Measurements from ENCODE around the gene MRI1.
"Not testable (repeated sequence)": the region's sequence is repeated elsewhere in the genome, so short reads cannot be mapped to it uniquely, and the experiment has no call there.

Gene MRI1

GRCh38 chr19:13761423-13761822, 2.9 kb upstream of the MRI1 start:
- DNase-seq (ENCODE audit: low read depth in 3 of 3) = no peak

DNA sequence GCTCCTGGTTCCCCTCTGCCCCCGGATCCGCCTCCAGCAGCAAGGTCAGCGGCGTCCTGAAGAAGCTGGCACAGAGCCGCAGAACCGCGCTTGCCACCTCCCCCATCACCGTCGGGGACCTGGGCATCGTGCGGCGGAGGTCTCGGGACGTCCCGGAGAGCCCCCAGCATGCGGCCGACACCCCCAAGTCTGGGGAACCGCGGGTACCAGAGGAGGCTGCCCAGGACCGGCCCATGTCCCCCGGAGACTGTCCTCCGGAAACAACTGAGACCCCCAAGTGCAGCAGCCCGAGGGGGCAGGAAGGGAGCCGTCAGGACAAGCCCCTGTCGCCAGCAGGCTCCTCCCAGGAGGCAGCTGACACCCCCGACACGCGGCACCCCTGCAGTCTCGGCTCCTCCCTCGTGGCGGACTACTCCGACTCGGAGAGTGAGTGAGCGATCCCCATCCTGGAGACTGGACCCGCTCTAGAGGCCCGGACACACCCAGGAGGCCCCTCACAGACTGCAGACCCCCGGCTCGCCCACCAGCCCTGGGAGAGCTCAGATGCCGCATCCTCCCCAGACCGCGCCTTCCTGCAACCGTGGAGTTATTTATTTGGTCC, 1.6 kb upstream of the MRI1 start:
- DNase-seq (ENCODE audit: low read depth in 3 of 3) = no peak

DNA sequence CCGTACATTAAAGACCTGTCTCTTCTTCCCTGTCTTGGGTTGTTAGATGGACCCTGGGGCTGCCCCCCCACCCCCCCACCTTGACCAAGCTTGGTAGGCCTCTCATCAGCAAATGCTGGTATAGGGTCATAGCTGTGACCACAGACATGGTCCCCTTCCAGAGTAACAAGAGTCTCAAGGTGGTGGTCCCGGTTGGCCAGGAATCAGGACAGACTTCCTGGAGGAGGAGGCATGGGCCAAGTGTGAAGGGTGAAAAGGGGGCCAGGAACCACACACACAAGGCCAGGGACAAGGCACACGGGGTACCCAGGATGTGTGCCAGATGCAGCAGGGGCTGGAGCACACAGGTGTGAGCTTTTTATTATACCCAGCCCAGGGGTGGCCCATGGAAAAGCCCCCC, 1.1 kb upstream of the MRI1 start:
- no peak for DNase-seq (ENCODE audit: low read depth in 3 of 3)

GRCh38 chr19:13764821-13765394, 586 bp downstream of the MRI1 start:
- DNase-seq (ENCODE audit: low read depth in 3 of 3) = no peak

DNA sequence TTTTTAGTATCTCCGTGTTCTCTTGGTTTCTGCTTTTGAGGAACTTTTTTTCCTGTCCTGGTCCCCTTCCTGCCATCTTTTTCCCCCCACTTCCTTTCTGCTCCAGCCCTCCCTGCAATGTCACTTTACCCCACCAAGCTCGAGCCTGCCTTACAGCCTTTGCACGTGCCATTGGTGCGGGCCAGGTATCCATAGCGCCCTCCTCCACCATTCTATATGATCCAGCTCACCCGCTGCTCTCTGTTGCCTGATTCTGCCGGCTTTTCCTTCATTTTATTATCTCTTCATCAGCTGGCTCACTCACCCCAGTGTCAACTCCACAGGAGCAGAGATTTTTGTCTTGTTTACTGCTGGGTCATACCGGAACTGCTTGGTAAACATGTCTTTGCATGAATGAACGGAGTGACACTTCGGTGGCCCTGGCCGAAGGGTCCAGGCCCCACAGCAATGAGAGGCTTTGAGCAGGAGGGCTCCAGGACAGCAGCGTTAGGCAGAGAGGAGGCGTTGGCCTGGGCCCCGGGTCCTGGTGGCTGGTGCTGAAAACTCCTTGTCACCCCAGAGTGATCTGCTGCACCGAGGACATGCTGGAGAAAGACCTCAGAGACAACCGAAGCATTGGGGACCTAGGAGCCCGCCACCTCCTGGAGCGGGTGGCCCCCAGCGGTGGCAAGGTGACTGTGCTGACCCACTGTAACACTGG, 1.2 kb downstream of the MRI1 start:
- no peak for DNase-seq (ENCODE audit: low read depth in 3 of 3)

DNA sequence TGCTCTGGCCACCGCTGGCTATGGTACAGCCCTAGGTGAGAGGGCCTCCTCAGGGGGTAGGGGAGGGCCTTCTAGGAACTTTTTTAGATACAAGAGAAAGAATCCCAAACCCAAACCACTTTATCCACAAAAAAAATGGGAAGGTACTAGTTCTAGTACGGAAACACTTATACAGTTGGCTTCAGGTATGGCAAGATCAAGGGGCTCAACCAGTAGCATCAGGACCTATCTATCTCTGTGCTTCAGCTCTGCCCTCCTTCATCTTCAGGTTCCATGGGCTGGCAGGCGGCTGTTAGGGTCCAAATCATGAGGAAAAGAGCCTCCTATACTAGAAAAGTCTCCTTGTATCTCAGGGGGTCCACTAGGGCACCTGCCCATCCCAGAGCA, 1.8 kb downstream of the MRI1 start:
- DNase-seq (ENCODE audit: low read depth in 3 of 3) = no peak

DNA sequence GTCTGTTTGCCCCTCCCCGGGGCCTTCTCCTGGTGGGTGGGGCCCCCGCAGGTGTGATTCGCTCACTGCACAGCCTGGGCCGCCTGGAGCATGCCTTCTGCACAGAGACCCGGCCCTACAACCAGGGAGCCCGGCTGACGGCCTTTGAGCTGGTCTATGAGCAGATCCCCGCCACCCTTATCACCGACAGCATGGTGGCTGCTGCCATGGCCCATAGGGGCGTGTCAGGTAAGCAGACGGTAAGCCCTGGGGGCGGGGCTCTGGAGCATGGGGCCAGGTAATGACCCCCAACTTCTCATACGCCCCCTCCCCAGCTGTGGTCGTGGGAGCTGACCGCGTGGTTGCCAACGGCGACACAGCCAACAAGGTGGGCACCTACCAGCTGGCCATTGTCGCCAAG, 4.2 kb downstream of the MRI1 start:
- no peak for DNase-seq (ENCODE audit: low read depth in 3 of 3)

GRCh38 chr19:13770013-13770635, 5.8 kb downstream of the MRI1 start:
- DNase-seq (ENCODE audit: low read depth in 3 of 3) = no peak

- DNase-seq (ENCODE audit: low read depth in 3 of 3) = peak; percentile 70 to 77 (median 73)
Observed at GRCh38 chr19:13774217-13775191, 10.2 kb downstream of the MRI1 start, which contains the start of gene C19orf53. Gene C19orf53, plus strand, starts transcription at chr19:13774456. Its CDS starts 22 bp downstream, at chr19:13774478.

DNA sequence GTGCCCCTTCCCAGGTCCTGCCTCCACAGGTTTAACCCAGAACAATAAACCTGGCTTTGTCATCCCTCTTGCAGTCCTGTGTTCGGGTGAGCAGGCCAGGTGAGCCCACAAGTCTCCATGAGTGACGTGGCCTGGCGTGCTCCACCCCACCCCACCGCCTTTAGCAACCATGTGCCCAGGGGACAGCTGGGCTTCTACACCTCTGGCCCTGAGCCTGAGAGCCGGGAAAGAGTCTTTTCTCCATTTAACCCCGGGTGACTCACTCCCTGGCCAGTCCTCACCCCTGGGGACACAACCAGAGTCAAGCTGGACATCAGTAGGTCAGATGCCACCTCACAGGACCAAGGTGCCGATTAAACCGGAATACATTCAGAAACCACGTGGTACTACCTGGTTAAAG, 14.1 kb downstream of the MRI1 start:
- DNase-seq (ENCODE audit: low read depth in 3 of 3) = no peak

GRCh38 chr19:13778847-13779246, 14.5 kb downstream of the MRI1 start:
- no peak for DNase-seq (ENCODE audit: low read depth in 3 of 3)

DNA sequence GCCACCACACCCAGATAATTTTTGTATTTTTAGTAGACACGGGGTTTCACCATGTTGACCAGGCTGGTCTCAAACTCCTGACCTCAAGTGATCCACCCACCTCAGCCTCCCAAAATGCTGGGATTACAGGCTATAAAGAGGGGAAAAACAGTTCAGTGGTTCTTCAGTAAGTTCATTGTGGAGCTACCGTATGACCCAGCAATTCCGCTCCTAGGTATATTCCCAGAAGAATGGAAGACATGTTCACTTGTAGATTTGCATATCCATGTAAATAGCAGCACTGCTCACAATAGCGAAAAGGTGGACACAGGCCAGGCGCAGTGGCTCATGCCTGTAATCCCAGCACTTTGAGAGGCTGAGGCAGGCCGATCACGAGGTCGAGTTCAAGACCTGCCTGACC, 15.5 kb downstream of the MRI1 start:
- not testable (repeated sequence) for DNase-seq (ENCODE audit: low read depth in 3 of 3)

DNA sequence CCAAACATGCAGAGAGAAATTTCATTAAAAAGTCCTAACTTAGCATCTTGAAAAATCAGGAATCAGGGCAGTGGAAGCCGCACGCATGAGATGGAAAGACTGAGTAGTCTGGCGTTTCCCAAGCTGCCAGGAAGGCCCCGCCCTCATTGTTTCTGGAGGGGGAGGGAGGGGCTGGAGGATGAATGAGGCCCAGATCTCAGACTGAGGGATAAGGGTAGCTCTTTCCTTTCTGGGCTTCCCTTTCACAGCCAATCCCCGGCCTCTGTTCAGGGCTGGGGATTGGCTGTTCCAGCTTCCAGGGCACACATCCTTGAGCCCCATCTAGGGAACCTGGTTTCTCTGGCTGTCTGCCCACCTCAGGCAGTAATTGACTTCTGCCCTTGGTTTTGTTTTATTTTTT, 17.2 kb downstream of the MRI1 start:
- no peak for DNase-seq (ENCODE audit: low read depth in 3 of 3)

DNA sequence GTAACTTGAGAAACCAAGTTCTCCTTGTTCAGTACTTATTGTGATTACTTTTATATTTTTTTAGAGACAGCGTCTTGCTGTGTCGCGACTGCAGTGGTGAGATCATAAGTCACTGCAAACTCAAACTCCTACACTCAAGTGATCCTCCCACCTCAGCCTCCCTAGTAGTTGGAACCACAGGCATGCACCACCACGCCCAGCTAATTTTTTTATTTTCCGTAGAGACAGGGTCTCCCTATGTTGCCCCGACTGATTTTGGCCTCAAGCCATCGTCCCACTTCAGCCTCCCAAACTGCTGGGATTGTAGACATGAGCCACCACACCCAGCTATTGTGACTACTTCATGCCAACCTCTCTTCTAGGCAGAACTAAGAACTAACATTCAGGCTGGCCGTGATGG, 18.2 kb downstream of the MRI1 start:
- no peak for DNase-seq (ENCODE audit: low read depth in 3 of 3)

DNA sequence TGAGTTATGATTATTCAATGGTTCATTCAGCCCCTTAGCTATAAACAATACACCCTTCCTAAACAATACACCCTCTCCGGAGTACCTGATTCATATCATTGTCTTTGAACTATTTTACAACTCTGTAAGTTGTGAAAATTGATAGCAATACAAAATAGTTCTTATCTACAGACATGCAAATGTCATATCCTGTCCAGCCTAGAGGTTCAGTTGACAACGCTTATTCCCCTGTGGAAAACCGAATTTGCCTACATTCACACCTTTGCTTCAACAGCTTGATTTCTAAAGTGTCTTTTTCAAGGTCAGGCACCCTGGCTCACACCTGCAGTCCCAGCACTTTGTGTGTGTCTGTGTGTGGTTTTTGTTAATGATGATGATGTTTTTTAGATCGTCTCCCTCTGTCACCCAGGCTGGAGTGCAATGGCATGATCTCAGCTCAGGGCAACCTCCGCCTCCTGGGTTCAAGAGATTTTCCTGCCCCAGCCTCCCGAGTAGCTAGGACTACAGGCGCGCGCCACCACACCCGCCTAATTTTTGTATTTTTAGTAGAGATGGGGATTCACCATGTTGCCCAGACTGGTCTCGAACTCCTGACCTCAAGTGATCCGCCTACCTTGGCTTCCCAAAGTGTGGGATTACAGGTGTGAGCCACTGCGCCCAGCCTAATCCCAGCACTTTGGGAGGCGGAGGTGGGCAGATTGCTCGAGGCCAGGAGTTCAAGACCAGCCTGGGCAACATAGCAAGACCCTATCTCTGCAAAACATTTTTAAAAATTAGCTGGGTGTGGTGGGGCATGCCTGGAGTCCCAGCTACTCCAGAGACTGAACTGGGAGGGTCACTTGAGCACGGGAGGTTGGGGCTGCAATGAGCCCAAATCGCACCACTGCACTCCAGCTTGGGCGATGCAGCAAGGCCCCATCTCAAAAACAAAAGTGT, 19.5 kb downstream of the MRI1 start:
- no peak for DNase-seq (ENCODE audit: low read depth in 3 of 3)

GRCh38 chr19:13784731-13785452, 20.6 kb downstream of the MRI1 start:
- peak; percentile 54 to 58 (median 57) for DNase-seq (ENCODE audit: low read depth in 3 of 3)

DNA sequence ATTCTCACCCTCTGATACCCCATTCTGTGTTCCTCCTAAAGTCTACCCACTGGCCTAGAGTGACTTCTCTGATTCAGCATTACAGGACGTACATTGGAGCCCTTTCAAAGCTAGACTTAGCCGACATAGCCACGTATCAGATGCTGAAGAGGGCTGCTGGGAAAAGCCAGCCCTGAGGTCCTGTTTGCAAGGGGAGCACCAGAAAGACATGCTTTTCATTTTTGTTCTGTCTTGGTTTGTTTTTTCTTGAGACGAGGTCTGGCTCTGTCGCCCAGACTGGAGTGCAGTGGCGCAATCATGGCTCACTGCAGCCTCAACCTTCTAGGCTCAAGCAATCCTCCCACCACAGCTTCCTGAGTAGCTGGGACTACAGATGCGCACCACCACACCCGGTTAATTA, 24.7 kb downstream of the MRI1 start:
- DNase-seq (ENCODE audit: low read depth in 3 of 3) = no peak

DNA sequence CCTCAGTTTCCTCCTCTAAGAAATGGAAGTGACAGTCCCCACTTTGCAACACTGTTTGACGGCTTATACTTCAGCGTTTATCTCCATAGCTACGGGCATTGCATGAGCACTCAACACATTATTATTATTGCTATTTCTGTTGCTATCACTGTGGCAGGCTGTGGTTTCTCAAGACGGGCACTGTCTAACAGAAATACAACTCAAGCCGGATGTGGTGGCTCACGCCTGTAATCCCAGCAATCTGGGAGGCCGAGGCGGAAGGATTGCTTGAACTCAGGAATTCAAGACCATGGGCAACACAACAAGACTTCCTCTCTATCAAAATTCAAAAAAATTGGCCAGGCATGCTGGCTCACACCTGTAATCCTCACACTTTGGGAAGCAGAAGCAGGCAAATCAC, 26.0 kb downstream of the MRI1 start:
- no peak for DNase-seq (ENCODE audit: low read depth in 3 of 3)

DNA sequence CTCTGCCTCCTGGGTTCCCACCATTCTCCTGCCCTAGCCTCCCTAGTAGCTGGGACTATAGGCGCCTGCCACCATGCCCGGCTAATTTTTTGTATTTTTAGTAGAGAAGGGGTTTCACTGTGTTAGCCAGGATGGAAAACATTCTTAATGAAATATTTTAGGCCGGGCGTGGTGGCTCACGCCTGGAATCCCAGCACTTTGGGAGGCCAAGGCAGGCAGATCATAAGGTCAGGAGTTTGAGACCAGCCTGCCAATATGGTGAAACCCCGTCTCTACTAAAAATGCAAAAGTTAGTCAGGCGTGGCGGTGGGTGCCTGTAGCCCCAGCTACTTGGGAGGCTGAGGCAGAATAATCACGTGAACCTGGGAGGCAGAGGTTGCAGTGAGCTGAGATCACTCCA, 29.0 kb downstream of the MRI1 start:
- DNase-seq (ENCODE audit: low read depth in 3 of 3) = not testable (repeated sequence)

- DNase-seq (ENCODE audit: low read depth in 3 of 3) = no peak
Observed at GRCh38 chr19:13794398-13794756, 30.1 kb downstream of the MRI1 start.

All from stimulated activated CD4-positive, alpha-beta T cell treated with anti-CD3 and anti-CD28 coated beads, TNF-alpha, amount 100 ng/mL, for 4 hours (primary cell).